Erythroblast (primary cell): ENCODE results near the gene HPS5.

ENCODE experiments used
- GATA1 ChIP-seq: IDR thresholded peaks from 2 replicates; pipeline ENCODE4 v1.6.1; 2011; ENCODE audit warnings: low read depth, mild to moderate bottlenecking, control low read depth, low read length, moderate library complexity
- POLR2A ChIP-seq: IDR thresholded peaks from 2 replicates; pipeline ENCODE4 v1.6.1; 2011; ENCODE audit warnings: mild to moderate bottlenecking, low read length

DNA sequence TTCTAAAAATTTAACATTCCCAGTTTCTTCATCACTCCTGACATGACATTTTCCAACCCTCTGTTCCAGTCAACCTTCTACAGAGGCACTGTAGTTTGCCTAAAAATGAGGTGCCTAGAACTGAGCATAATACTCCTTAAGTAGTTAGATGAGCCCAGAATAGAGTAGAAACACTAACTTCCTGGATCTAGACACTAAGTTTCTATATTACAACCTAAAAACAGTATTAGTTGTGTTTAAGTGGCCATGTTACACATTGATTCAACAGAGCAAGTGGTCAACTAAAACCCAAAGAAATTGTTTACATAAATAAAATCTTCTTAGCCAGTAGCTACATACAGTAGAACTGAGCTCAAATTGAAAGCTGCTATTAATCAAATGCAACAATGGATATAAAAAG lies 1.3 kb downstream of the HPS5 start:
- TF ChIP-seq POLR2A (no peak), GATA1 (no peak)
